Suprapubic skin (tissue), 4 donors: ENCODE measurements around the gene MAPKAPK3. TPM values are rescaled to one million over a fixed set of nuclear protein-coding genes. Genes with fewer than 3 reads are reported as not detected.
A peak's percentile ranks its signal among the peaks of the same experiment; 100 is the strongest.

Experiments used
- DNase-seq, 2 donors: peaks; one replicate each; pipeline ENCODE4 v3.0.0-alpha.2; 2019; ENCODE audit warnings: low spot score in 2 of 2
- H3K27ac ChIP-seq: fragments of 200-600 bp; sonication (generic); one replicate; pipeline ENCODE4 v1.5.1; 2019
- H3K27me3 ChIP-seq: fragments of 200-600 bp; sonication (generic); one replicate; pipeline ENCODE4 v1.5.1; 2019
- H3K36me3 ChIP-seq: fragments of 200-600 bp; sonication (generic); one replicate; pipeline ENCODE4 v1.5.1; 2019
- H3K4me1 ChIP-seq: fragments of 200-600 bp; sonication (generic); one replicate; pipeline ENCODE4 v1.5.1; 2019
- H3K4me3 ChIP-seq: fragments of 200-600 bp; sonication (generic); one replicate; pipeline ENCODE4 v1.5.1; 2019; ENCODE audit warnings: mild to moderate bottlenecking
- H3K9me3 ChIP-seq: fragments of 200-600 bp; sonication (generic); one replicate; pipeline ENCODE4 v1.5.1; 2019
- EP300 ChIP-seq: sonication (generic); formaldehyde crosslinking; IDR thresholded peaks from one replicate; pipeline ENCODE4 v1.6.1; 2017; ENCODE audit warnings: antibody characterized with exemption
- POLR2A ChIP-seq, 2 donors: fragments of 450-650 bp; IDR thresholded peaks; one replicate each; pipeline ENCODE4 v1.6.1; 2017; ENCODE audit warnings: antibody characterized with exemption in 2 of 2, mild to moderate bottlenecking in 2 of 2, moderate library complexity in 2 of 2
- POLR2AphosphoS5 ChIP-seq, 3 donors: sonication (generic); formaldehyde crosslinking; IDR thresholded peaks; one replicate each; pipeline ENCODE4 v1.6.1; 2017; ENCODE audit warnings: antibody characterized with exemption in 3 of 3
- WGBS: methylation state at CpG from one replicate; pipeline ENCODE4 v1.1.5; 2018; 5-methylcytosine and 5-hydroxymethylcytosine counted together
- total RNA-seq, 4 donors: library from RNA; depleted of rRNA; stranded (reverse); fragments of >200 nt; gene quantifications; one replicate each; pipeline ENCODE4 v1.1.0, GENCODE V29; 2016
- TF ChIP-seq, protein P1 (sequence below), 2 donors: fragments of 200-600 bp in 1 of 2; fragments of 450-650 bp in 1 of 2; sonication (generic) in 1 of 2; IDR thresholded peaks; one replicate each; pipeline ENCODE4 v1.5.1; 2016 to 2019; ENCODE audit warnings: antibody characterized with exemption in 2 of 2, mild to moderate bottlenecking in 1 of 2, moderate library complexity in 1 of 2

MAPKAPK3 gene
- total RNA-seq, 4 donors from 2014 or later, result 71.5 to 120 (median 99.4) TPM

DNA sequence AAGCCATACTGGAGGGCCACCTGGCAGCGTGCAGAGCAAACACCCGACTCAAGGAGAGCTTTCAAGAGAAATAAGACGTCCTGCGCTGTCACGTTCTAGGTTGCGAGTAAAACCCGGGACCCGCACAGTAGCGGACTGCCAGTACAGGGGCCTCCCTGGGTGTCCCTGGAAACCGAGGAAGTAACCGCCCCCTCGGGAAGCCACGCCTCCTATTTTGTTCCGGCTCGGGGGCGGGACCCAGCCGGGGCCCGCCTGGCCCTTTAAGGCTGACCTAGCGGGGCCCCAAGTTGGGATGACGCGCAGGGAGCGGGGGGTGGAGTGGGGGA lies 218 bp upstream of the MAPKAPK3 start:
- peaks cover 61% of the 10 kb centered on the region for H3K4me1 ChIP-seq
- H3K27me3 ChIP-seq, result no peaks in the 10 kb centered on the region
- H3K9me3 ChIP-seq, result no peaks in the 10 kb centered on the region
- H3K4me3 ChIP-seq, result peak overlapping the region; percentile 79
- peak overlapping the region; percentile 88 for H3K27ac ChIP-seq
- peak; percentile 97 for DNase-seq
- H3K36me3 ChIP-seq, result no peaks in the 10 kb centered on the region
- 3% methylated on average over 9 of the region's 22 CpGs for WGBS
- TF ChIP-seq, protein P1, sequence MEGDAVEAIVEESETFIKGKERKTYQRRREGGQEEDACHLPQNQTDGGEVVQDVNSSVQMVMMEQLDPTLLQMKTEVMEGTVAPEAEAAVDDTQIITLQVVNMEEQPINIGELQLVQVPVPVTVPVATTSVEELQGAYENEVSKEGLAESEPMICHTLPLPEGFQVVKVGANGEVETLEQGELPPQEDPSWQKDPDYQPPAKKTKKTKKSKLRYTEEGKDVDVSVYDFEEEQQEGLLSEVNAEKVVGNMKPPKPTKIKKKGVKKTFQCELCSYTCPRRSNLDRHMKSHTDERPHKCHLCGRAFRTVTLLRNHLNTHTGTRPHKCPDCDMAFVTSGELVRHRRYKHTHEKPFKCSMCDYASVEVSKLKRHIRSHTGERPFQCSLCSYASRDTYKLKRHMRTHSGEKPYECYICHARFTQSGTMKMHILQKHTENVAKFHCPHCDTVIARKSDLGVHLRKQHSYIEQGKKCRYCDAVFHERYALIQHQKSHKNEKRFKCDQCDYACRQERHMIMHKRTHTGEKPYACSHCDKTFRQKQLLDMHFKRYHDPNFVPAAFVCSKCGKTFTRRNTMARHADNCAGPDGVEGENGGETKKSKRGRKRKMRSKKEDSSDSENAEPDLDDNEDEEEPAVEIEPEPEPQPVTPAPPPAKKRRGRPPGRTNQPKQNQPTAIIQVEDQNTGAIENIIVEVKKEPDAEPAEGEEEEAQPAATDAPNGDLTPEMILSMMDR (IDR thresholded peaks at IDR 0.05), result no peak
- TF ChIP-seq EP300 (no peak), POLR2AphosphoS5 (IDR thresholded peaks at IDR 0.05) (no peak), POLR2A (IDR thresholded peaks at IDR 0.05) (no peak)

DNA sequence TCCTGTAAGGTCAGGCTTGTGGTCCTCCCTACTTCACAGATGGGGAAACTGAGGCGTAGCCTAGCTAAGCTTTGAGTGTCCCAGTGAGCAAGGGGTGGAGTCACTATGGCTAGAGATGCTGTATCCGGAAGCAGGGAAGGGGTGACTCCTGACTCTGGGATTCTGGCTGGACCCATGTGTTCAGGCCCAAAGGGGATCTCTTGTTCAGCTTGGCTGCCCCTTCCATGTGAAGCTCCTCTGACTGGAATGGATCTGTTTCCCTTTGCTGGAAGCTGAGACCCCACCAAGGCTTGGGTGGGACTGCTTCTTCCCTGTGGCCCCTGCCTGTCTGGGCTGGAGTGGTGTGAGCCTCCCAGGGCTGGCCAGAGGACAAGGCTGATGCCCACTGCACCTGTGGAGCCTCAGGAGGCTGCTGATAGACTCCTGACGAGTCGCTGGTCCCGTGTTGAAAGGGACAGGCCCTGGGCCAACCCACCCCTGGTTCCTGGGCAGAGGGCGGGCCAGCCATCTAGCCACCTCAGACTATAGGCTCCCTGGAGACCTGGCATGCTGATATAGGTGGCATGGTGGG lies 1.0 kb downstream of the MAPKAPK3 start:
- Histone ChIP-seq H3K4me3 (peak overlapping the region; percentile 79), H3K4me1 (peaks cover 64% of the 10 kb centered on the region), H3K9me3 (no peaks in the 10 kb centered on the region), H3K36me3 (no peaks in the 10 kb centered on the region), H3K27ac (peak overlapping the region; percentile 88), H3K27me3 (no peaks in the 10 kb centered on the region)
- TF ChIP-seq POLR2AphosphoS5 (IDR thresholded peaks at IDR 0.05) (no peak), EP300 (no peak), POLR2A (IDR thresholded peaks at IDR 0.05) (no peak)
- TF ChIP-seq, protein P1 (IDR thresholded peaks at IDR 0.05), result no peak
- no peak for DNase-seq
- 47% methylated on average over 4 of the region's 6 CpGs for WGBS

DNA sequence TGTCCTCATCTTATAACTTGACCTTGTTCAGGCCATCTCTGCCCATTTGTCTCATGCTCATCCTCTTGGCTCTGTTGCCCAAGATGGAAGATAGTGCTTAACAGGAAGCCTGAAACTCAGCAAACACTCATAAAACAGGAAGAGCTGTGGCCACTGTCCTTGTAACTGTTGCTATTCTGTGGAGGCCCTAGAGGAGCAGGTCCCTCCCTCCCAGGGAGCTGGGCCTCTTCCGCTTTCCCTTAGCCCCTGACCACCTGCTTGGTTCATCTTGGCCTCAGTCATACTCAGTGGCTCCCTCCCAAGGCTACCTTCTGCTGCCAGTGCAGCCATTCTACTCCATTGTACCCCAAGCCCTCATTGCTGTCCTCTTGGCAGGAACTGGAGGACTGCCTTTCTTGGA lies 3.5 kb downstream of the MAPKAPK3 start:
- no peak for TF ChIP-seq POLR2A (IDR thresholded peaks at IDR 0.05)
- TF ChIP-seq, protein P1 (IDR thresholded peaks at IDR 0.05), result no peak
- no peak for TF ChIP-seq POLR2AphosphoS5 (IDR thresholded peaks at IDR 0.05)
- TF ChIP-seq EP300, result no peak
- DNase-seq, result no peak
- H3K4me3 ChIP-seq, result no peak overlapping the region
- no peaks in the 10 kb centered on the region for H3K27me3 ChIP-seq
- peaks cover 77% of the 10 kb centered on the region for H3K4me1 ChIP-seq
- WGBS, result 78% methylated on average over 1 of the region's 1 CpG
- no peaks in the 10 kb centered on the region for H3K36me3 ChIP-seq
- no peak overlapping the region for H3K27ac ChIP-seq
- H3K9me3 ChIP-seq, result no peaks in the 10 kb centered on the region

DNA sequence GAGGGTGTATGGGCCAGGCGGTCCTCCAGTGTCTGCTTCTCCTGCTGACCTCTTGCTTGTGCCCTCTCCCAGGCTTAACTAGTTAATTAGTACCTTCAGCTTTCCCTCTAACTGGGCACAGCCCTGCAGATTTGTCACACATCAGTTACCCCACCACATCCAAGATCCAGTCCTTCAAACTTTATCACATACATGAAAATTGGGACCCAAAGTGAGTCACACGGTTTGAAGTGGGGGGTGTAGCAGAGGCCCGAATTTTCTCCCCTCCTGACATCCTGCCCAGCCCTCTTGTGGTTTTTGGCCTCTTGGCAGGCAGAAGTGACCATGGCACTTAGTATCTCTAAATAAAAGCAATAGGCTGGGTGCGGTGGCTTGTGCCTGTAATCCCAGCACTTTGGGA lies 3.9 kb downstream of the MAPKAPK3 start:
- no peak for DNase-seq
- TF ChIP-seq, protein P1 (IDR thresholded peaks at IDR 0.05), result no peak
- TF ChIP-seq EP300, result no peak
- TF ChIP-seq POLR2A (IDR thresholded peaks at IDR 0.05), result no peak
- TF ChIP-seq POLR2AphosphoS5 (IDR thresholded peaks at IDR 0.05), result no peak
- H3K4me1 ChIP-seq, result peaks cover 78% of the 10 kb centered on the region
- H3K27me3 ChIP-seq, result no peaks in the 10 kb centered on the region
- no peak overlapping the region for H3K4me3 ChIP-seq
- H3K36me3 ChIP-seq, result no peaks in the 10 kb centered on the region
- no peak overlapping the region for H3K27ac ChIP-seq
- 57% methylated on average over 4 of the region's 4 CpGs for WGBS
- H3K9me3 ChIP-seq, result no peaks in the 10 kb centered on the region

DNA sequence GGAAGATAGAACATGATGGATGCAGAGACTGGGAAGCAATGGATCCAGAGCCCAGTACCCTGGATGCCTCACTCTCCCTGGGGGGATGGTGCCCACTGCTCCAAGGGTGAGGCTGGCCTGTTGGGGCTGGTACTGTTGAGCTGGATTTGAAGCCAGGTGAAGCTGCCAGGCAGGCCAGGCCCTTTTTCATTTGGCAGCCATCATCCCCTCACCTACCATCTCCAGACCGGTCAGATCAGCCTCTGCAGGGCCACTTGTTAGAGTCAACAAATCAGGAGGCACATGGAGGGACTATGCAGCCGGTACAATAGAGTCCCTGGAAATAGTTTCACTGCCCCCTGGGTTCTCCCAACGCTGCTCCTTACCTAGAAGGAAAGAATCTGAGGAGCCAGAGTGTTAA lies 5.9 kb downstream of the MAPKAPK3 start:
- Histone ChIP-seq H3K4me1 (peaks cover 86% of the 10 kb centered on the region), H3K36me3 (no peaks in the 10 kb centered on the region), H3K27ac (peak overlapping the region; percentile 63), H3K4me3 (no peak overlapping the region), H3K9me3 (no peaks in the 10 kb centered on the region), H3K27me3 (no peaks in the 10 kb centered on the region)
- no peak for DNase-seq
- WGBS, result 69% methylated on average over 3 of the region's 3 CpGs
- TF ChIP-seq EP300, result no peak
